Fibroblast of mammary gland (primary cell): ENCODE measurements around the gene OPRL1.

Source experiments
- DNase-seq: peaks from one replicate; pipeline ENCODE4 v3.0.0-alpha.2; 2010; ENCODE audit warnings: low read depth
- H3K4me3 ChIP-seq: 2 replicates; pipeline ENCODE4 v1.5.1; 2011; ENCODE audit warnings: low read depth, mild to moderate bottlenecking, low read length, moderate library complexity; ENCODE audit not compliant: control insufficient read depth
- CTCF ChIP-seq: conservative IDR thresholded peaks from 2 replicates; pipeline ENCODE4 v1.5.1; 2011; ENCODE audit warnings: low read depth, low read length, inconsistent platforms; ENCODE audit not compliant: control insufficient read depth, insufficient read depth

Gene OPRL1

GRCh38 chr20:64095927-64096326 lies 16.0 kb downstream of the OPRL1 start:
- H3K4me3 ChIP-seq = no peak overlapping the region
- no peak for TF ChIP-seq CTCF
- DNase-seq = no peak

- H3K4me3 ChIP-seq = no peak overlapping the region
- DNase-seq = no peak
- no peak for TF ChIP-seq CTCF
These were observed 16.7 kb downstream of the OPRL1 start for GRCh38 chr20:64096535-64096934.

GRCh38 chr20:64098471-64099013 lies 18.7 kb downstream of the OPRL1 start:
- no peak for DNase-seq
- TF ChIP-seq CTCF = no peak
- no peak overlapping the region for H3K4me3 ChIP-seq

GRCh38 chr20:64099086-64099786 lies 19.4 kb downstream of the OPRL1 start:
- TF ChIP-seq CTCF = no peak

GRCh38 chr20:64099880-64100565 lies 20.1 kb downstream of the OPRL1 start:
- no peak for DNase-seq

More at GRCh38 chr20:64099086-64099786, 19.4 kb downstream of the OPRL1 start:
- no peak for DNase-seq
- H3K4me3 ChIP-seq = no peak overlapping the region

GRCh38 chr20:64100566-64100888 lies 20.6 kb downstream of the OPRL1 start:
- no peak for DNase-seq
- no peak for TF ChIP-seq CTCF
- no peak overlapping the region for H3K4me3 ChIP-seq

More at GRCh38 chr20:64099880-64100565, 20.1 kb downstream of the OPRL1 start:
- H3K4me3 ChIP-seq = no peak overlapping the region
- no peak for TF ChIP-seq CTCF
